ENCODE measurements around the gene CAPN11.

CAPN11 gene

GRCh38 chr6:44146685-44147084 lies 11.9 kb upstream of the CAPN11 start (continued):
- TF ChIP-seq ZBTB44 (tag by site-specific recombination; IDR thresholded peaks at IDR 0.05) (no peak), ZNF513 (tag by site-specific recombination; IDR thresholded peaks at IDR 0.05) (no peak), ZNF544 (tag by site-specific recombination; IDR thresholded peaks at IDR 0.05) (no peak), ZBTB8A (tag by site-specific recombination; IDR thresholded peaks at IDR 0.05) (no peak), PRDM4 (tag by site-specific recombination; IDR thresholded peaks at IDR 0.05) (no peak), ZSCAN30 (tag by site-specific recombination; IDR thresholded peaks at IDR 0.05) (no peak), ZBTB21 (tag by site-specific recombination; IDR thresholded peaks at IDR 0.05) (no peak)

GRCh38 chr6:44147256-44147655 lies 11.4 kb upstream of the CAPN11 start:
- Histone ChIP-seq H3K4me1 (ENCODE audit: control insufficient read depth, insufficient read depth, low read length) (no peaks in the 10 kb centered on the region), H3K4me3 (ENCODE audit: low read depth, low read length) (no peak overlapping the region), H3K36me3 (ENCODE audit: control insufficient read depth in 2 of 2, insufficient read depth in 1 of 2, low read length in 2 of 2) (peaks cover 17 to 65% of the 10 kb centered on the region in 2 experiments; a peak in 2 of 3 replicates), H3K9me3 (ENCODE audit: control insufficient read depth, insufficient read depth, low read depth, low read length) (no peaks in the 10 kb centered on the region), H3K27ac (ENCODE audit: extremely low read depth, low read depth, low read length) (no peak overlapping the region)
- TF ChIP-seq ZNF561 (tag by site-specific recombination; IDR thresholded peaks at IDR 0.05; ENCODE audit: borderline replicate concordance), result no peak
- TF ChIP-seq SP2 (tag by site-specific recombination; IDR thresholded peaks at IDR 0.05), result no peak
- no peak for TF ChIP-seq ZNF639 (tag by site-specific recombination; IDR thresholded peaks at IDR 0.05)
- no peak for TF ChIP-seq ZNF157 (tag by site-specific recombination; IDR thresholded peaks at IDR 0.05)
- TF ChIP-seq ZNF155 (tag by site-specific recombination; IDR thresholded peaks at IDR 0.05), result no peak
- no peak for TF ChIP-seq SALL2 (tag by site-specific recombination; IDR thresholded peaks at IDR 0.05; ENCODE audit: borderline replicate concordance)
- no peak for TF ChIP-seq ZNF558 (tag by site-specific recombination; IDR thresholded peaks at IDR 0.05)
- no peak for TF ChIP-seq ZNF362 (tag by site-specific recombination; IDR thresholded peaks at IDR 0.05)
- TF ChIP-seq ZNF175 (tag by site-specific recombination; IDR thresholded peaks at IDR 0.05), result no peak
- TF ChIP-seq KLF10 (tag by site-specific recombination; IDR thresholded peaks at IDR 0.05), result no peak
- no peak for TF ChIP-seq ZNF404 (tag by site-specific recombination; IDR thresholded peaks at IDR 0.05)
- TF ChIP-seq FEZF1 (tag by site-specific recombination; IDR thresholded peaks at IDR 0.05), result no peak
- TF ChIP-seq SP7 (tag by site-specific recombination; IDR thresholded peaks at IDR 0.05), result no peak
- TF ChIP-seq ZNF530 (tag by site-specific recombination; IDR thresholded peaks at IDR 0.05; ENCODE audit: low read depth), result no peak
- no peak for TF ChIP-seq ZNF621 (tag by site-specific recombination; IDR thresholded peaks at IDR 0.05)
- ChIA-PET CTCF (interaction anchor here (0.7 to 1.1 kb wide), 2 partner anchors 91 to 423 kb away, joined by 3 read pairs; no protein-coding TSS in a partner anchor), POLR2A (no interaction called here)

All from HEK293 (cell line).